Stimulated activated naive CD8-positive, alpha-beta T cell treated with anti-CD3 and anti-CD28 coated beads, Interleukin-15, amount 100 ng/mL, for 72 hours (primary cell): ENCODE data around the gene ASS1.
"Not testable (repeated sequence)": the region's sequence is repeated elsewhere in the genome, so short reads cannot be mapped to it uniquely, and the experiment has no call there.

Experiments used
- ATAC-seq: fragments of 150-1000 bp; cut with Tn5 transposase; 2 replicates; pipeline ENCODE4 v1.10.0; 2021; ENCODE audit warnings: mild to moderate bottlenecking, moderate library complexity
- DNase-seq, 2 donors: peaks; one replicate each; pipeline ENCODE4 v3.0.0; 2021 to 2022
- H3K27ac Mint-ChIP-seq, 2 donors: one replicate each; pipeline ENCODE4 v1.8.0; 2022; ENCODE audit warnings: mild to moderate bottlenecking in 2 of 2, mixed read lengths in 2 of 2, moderate library complexity in 2 of 2
- H3K27me3 Mint-ChIP-seq: one replicate; pipeline ENCODE4 v1.8.0; 2022; ENCODE audit warnings: mixed read lengths
- H3K4me1 Mint-ChIP-seq: one replicate; pipeline ENCODE4 v1.8.0; 2022; ENCODE audit warnings: mild to moderate bottlenecking, mixed read lengths
- H3K4me3 Mint-ChIP-seq, 2 donors: one replicate each; pipeline ENCODE4 v1.8.0; 2022; ENCODE audit warnings: mild to moderate bottlenecking in 2 of 2, mixed read lengths in 2 of 2, moderate library complexity in 1 of 2
- H3K9me3 Mint-ChIP-seq, 2 donors: one replicate each; pipeline ENCODE4 v1.8.0; 2022; ENCODE audit warnings: mixed read lengths in 2 of 2

ASS1 gene

DNA sequence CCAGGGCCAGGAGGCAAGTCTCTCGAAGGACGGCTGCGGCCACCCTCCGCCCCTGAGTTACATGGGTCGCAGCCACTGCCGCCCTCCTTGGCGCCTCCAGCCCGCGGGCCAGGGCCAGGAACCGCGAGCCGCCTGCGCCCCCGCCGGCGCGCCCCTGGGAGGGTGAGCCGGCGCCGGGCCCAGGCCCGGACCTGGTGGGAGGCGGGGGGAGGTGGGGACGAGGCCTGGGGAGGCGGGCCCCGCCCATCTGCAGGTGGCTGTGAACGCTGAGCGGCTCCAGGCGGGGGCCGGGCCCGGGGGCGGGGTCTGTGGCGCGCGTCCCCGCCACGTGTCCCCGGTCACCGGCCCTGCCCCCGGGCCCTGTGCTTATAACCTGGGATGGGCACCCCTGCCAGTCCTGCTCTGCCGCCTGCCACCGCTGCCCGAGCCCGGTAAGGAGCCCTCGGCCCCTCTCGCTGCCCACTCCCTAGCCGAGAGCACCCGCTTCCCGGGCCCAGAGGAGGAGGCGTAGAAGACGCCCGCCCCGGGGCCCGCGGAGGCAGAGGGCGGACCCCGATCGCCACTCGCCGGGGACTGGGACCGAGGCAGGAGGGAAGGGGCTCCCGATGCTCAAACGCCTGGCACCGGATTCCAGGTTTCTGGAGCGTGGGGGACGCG is at the start of gene ASS1:
ASS1 (plus strand) TSS at position 397 of the 657 bp plus-strand sequence. CDS start 7,268 bp downstream, outside the sequence.
- peaks cover 5 to 7% of the 10 kb centered on the region in 2 donors for H3K9me3 Mint-ChIP-seq
- peaks cover 57% of the 10 kb centered on the region for H3K27me3 Mint-ChIP-seq
- ATAC-seq, result peak; percentile 84
- peak within 1 kb of the TSS; percentile 75 to 76 for H3K4me3 Mint-ChIP-seq
- peaks cover 36% of the 10 kb centered on the region for H3K4me1 Mint-ChIP-seq
- DNase-seq, result peak; percentile 61 to 63
- H3K27ac Mint-ChIP-seq, result peak within 1 kb of the TSS in 1 of 2 donors; percentile 42

DNA sequence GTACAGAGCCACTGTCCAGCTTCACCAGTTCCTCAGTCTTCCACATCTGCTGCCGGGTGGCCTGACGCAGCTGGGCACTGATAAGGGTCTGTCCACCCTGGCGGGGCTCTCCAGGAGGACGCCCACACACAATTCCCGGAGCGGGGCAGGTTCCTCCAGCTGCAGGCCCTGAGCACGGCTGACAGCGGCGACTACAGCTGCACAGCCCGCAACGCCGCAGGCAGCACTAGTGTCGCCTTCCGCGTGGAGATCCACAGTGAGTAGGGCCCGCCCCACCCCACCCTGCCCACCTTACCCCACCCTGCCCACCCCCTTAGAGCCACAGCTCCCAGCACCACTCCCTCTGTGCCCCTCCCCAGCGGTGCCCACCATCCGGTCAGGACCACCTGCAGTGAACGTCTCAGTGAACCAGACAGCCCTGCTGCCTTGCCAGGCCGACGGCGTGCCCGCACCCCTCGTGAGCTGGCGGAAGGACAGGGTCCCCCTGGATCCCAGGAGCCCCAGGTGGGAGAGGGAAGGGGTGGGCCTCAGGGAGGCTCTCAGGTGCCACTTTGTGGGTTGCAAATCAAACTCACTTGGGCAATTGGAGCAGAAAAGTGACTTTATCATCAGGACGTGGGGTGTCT is 48.8 kb upstream of the ASS1 start:
- Mint-ChIP-seq H3K27me3 (peaks cover 6% of the 10 kb centered on the region), H3K4me3 (no peak overlapping the region), H3K27ac (no peak overlapping the region), H3K4me1 (no peaks in the 10 kb centered on the region), H3K9me3 (no peaks in the 10 kb centered on the region)
- ATAC-seq (no peak), DNase-seq (no peak)

DNA sequence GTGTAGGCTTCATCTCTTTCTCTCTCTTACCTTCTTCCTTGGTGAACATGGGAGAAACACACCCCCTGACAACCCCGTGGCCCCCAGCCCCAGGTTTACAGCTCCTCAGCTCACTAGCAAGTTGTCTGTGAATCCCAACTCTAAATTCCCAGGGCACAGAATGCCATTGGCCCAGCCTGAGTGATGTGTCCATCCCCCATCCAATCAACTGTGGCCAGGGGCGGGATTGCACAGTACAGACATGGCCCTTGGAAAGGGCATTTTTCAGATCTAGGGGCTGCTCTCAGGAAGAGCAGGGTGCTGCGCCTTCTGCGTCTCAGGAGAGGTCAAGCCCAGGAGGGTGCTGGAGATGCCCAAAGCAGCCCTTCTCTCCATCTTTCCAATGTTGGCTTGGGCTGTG is 48.2 kb upstream of the ASS1 start:
- Mint-ChIP-seq H3K4me3 (no peak overlapping the region), H3K27me3 (peaks cover 6% of the 10 kb centered on the region), H3K4me1 (no peaks in the 10 kb centered on the region), H3K27ac (no peak overlapping the region), H3K9me3 (no peaks in the 10 kb centered on the region)
- DNase-seq (no peak), ATAC-seq (no peak)

DNA sequence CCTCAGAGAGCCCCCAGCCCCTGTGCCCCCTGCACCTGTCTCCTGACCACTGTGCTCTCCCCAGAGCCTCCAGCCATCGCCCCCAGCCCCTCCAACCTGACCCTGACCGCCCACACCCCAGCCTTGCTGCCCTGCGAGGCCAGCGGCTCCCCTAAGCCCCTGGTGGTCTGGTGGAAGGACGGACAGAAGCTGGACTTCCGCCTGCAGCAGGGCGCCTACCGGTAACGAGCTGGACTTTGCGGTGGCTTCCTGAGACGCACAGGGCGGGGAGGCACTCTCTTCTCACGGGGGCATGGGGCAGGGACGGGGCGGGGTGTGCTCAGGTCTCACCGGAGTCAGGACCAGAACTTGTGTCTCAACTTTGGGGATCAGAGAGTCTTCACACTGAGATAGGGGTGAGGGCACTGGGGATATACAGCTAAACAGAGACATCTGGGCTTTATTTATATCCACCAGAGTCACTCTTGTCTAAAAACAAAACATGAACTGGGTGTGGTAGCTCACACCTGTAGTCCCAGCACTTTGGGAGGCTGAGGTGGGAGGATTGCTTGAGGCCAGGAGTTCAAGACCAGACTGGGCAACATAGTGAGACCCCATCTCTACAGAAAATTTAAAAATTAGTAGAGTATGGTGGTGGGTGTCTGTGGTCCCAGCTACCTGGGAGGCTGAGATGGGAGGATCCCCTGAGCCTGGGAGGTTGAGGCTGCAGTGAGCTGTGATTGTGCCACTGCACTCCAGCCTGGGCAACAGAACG is 46.1 kb upstream of the ASS1 start:
- no peak overlapping the region for H3K4me3 Mint-ChIP-seq
- H3K9me3 Mint-ChIP-seq, result no peaks in the 10 kb centered on the region
- H3K4me1 Mint-ChIP-seq, result no peaks in the 10 kb centered on the region
- H3K27me3 Mint-ChIP-seq, result no peaks in the 10 kb centered on the region
- ATAC-seq (no peak), DNase-seq (no peak)
- peak overlapping the region in 1 of 2 donors; percentile 6 for H3K27ac Mint-ChIP-seq

DNA sequence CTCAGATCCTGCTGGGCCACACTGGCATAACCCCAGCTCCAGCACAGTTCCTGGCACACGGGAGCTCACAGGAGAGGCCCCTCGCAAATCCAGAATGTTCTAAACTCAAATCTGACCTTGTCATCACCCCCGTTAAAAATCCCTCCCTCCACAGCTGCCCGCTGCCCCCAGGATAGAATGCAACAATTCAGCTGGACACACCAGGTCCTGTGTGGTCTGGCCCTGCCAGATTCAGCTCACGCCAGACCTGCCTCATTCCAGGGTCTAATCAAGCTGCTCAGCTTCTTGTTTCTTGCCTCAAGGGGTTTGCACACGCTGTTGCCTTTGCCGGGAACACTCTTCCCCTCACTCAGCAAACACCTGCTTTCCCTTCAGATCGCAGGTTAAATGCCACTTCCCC is 45.0 kb upstream of the ASS1 start:
- H3K27ac Mint-ChIP-seq, result no peak overlapping the region
- H3K27me3 Mint-ChIP-seq, result no peaks in the 10 kb centered on the region
- no peaks in the 10 kb centered on the region for H3K4me1 Mint-ChIP-seq
- H3K9me3 Mint-ChIP-seq, result no peaks in the 10 kb centered on the region
- no peak overlapping the region for H3K4me3 Mint-ChIP-seq
- ATAC-seq (no peak), DNase-seq (no peak)

DNA sequence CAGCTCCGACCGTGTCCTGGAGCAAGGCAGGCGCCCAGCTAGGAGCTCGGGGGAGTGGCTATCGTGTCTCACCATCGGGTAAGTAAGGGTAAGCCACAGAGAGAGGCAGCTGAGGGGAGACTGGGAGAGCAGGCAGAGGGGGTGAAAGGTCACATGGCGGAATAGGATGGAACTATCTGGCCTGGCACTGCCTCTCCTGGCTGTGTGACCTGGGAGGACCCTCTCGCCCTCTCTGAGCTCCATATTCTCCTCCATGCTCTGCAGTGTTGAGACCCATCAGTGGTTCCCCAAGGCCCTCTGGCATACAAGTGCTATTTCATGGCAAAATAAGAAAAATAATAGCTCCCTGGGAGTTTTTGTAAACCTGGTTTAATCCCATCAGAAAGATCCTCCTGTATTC is 43.9 kb upstream of the ASS1 start:
- Mint-ChIP-seq H3K4me1 (no peaks in the 10 kb centered on the region), H3K27ac (no peak overlapping the region), H3K9me3 (no peaks in the 10 kb centered on the region), H3K27me3 (no peaks in the 10 kb centered on the region), H3K4me3 (no peak overlapping the region)
- ATAC-seq (no peak), DNase-seq (no peak)

DNA sequence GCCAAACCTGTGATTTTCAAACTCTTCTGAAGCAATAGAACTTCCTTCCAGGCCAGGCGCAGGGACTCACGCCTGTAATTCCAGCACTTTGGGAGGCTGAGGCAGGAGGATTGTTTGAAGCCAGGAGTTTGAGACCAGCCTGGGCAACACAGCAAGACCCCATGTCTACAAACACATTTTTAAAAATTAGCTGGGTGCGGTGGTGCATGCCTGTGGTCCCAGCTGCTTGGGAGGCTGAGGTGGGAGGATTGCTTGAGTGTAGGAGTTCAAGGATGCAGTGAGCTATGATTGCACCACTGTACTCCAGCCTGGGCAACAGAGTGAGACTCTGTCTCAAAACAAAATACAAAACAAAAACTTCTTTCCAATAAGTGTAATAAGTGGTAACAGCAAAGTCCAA is 43.0 kb upstream of the ASS1 start:
- H3K4me3 Mint-ChIP-seq, DNase-seq, H3K9me3 Mint-ChIP-seq, ATAC-seq, H3K4me1 Mint-ChIP-seq, H3K27me3 Mint-ChIP-seq: not testable (repeated sequence)
- H3K27ac Mint-ChIP-seq, result peak overlapping the region in 1 of 2 donors; percentile 12

DNA sequence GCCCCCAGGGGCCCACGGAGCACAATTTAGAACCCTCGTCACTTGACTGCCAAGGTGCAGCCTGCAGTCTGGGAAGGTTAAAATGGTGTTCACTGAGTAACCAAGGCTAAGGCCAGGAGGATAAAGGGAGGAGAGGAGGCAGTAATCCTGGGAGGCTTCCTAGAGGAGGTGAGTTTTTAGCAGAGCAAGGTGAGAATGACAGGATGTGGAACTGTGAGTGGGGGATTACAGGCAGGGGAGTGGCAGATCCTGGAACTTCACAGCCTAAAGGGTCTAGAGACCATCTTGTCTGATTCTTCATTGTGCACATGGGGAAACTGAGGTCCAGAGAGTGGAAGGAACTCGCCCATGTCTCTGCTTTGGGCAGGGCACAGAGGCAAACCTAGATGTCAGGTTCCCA is 42.5 kb upstream of the ASS1 start:
- DNase-seq (no peak), ATAC-seq (no peak)
- Mint-ChIP-seq H3K27ac (peak overlapping the region in 1 of 2 donors; percentile 0), H3K4me1 (no peaks in the 10 kb centered on the region), H3K9me3 (no peaks in the 10 kb centered on the region), H3K27me3 (no peaks in the 10 kb centered on the region), H3K4me3 (no peak overlapping the region)

DNA sequence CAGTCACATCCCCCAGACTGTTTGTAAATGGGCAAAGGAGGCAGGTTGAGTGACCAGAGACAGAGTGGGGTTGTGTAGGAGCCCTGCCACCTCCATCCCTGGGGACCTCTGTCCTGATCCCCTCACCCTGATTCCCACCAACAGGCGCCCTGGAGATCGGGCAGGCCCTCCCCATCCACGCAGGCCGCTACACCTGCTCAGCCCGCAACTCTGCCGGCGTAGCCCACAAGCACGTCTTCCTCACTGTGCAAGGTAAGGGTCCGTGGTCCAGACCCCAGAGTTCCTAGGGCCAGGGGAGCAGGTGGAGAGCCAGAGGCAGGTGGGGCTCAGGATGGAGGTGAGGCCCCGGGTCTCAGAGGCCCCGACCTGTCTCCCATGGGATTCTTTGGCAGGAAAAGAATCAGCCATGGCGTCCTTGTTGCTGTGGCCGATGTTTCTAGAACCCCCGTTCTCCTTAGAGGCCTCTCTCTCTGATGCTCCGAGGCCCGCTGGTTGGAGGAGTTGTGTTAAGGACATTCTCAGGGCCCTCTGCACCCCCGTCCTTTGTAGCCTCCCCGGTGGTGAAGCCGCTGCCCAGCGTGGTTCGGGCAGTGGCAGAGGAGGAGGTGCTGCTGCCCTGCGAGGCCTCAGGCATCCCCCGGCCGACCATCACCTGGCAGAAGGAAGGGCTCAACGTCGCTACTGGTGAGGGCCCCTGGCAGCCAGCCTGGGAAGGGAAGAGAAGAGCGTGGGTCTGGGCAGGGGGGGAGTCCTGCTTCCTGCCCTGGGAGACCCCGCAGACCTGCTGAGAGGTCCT is 41.9 kb upstream of the ASS1 start:
- no peaks in the 10 kb centered on the region for H3K27me3 Mint-ChIP-seq
- H3K27ac Mint-ChIP-seq, result no peak overlapping the region
- no peak for DNase-seq
- H3K4me1 Mint-ChIP-seq, result no peaks in the 10 kb centered on the region
- no peak for ATAC-seq
- H3K4me3 Mint-ChIP-seq, result no peak overlapping the region
- H3K9me3 Mint-ChIP-seq, result no peaks in the 10 kb centered on the region

DNA sequence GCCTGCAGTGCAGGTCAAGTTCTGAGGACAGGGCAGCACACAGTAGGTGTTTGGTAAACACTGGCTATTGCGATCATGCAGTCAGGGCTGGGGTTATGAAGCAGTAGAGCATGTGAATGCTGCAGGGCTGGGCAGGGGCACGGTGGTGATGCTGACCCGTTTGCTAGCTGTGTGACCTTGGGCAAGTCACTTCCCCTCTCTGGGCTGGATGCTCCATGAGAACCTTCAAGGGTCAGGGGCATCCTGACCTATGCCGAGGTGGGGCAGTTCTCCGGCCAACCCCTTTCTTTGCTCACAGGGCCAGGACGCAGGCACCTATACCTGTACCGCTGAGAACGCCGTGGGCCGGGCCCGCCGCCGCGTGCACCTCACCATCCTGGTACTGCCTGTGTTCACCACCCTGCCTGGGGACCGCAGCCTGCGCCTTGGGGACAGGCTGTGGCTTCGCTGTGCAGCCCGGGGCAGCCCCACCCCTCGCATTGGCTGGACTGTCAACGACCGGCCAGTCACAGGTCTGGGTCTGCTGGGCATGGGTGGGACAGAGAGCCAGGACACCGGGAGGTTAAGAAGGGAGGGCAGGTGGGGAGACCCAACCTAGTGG is 39.0 kb upstream of the ASS1 start:
- H3K4me1 Mint-ChIP-seq, result no peaks in the 10 kb centered on the region
- ATAC-seq, result no peak
- H3K9me3 Mint-ChIP-seq, result no peaks in the 10 kb centered on the region
- no peak overlapping the region for H3K4me3 Mint-ChIP-seq
- H3K27ac Mint-ChIP-seq, result peak overlapping the region in 1 of 2 donors; percentile 62
- H3K27me3 Mint-ChIP-seq, result no peaks in the 10 kb centered on the region
- DNase-seq, result no peak

DNA sequence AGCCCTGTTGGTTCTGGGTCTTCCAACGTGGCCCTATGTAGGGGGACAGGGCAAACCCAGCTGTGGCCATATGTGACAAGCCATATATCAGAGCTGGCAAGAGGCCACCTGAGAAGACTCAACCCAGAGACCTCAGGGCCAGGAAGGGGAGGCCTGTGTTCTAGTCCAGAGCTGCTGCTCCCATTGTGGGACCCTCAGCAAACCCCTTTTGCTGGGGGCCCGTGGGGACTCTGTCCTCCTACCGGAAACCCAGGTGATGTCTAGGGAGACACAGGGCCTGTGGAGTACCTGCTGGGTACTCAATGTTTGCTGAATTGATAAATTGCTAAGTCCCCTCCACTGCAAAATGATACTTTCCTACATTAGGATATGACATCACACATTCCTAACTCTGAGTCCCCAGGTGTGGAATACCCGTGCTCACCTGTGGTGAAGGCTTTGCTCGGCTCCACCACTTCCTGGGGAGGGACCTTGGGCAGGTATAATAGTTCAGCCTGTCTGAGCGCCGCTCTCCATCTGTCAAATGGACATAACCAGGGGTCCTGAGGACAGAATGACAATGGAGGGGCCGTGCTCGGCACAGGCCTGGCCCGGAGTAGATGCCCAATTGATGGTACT is 38.4 kb upstream of the ASS1 start:
- no peak overlapping the region for H3K27ac Mint-ChIP-seq
- H3K4me3 Mint-ChIP-seq, result no peak overlapping the region
- DNase-seq (no peak), ATAC-seq (no peak)
- no peaks in the 10 kb centered on the region for H3K9me3 Mint-ChIP-seq
- no peaks in the 10 kb centered on the region for H3K27me3 Mint-ChIP-seq
- no peaks in the 10 kb centered on the region for H3K4me1 Mint-ChIP-seq

DNA sequence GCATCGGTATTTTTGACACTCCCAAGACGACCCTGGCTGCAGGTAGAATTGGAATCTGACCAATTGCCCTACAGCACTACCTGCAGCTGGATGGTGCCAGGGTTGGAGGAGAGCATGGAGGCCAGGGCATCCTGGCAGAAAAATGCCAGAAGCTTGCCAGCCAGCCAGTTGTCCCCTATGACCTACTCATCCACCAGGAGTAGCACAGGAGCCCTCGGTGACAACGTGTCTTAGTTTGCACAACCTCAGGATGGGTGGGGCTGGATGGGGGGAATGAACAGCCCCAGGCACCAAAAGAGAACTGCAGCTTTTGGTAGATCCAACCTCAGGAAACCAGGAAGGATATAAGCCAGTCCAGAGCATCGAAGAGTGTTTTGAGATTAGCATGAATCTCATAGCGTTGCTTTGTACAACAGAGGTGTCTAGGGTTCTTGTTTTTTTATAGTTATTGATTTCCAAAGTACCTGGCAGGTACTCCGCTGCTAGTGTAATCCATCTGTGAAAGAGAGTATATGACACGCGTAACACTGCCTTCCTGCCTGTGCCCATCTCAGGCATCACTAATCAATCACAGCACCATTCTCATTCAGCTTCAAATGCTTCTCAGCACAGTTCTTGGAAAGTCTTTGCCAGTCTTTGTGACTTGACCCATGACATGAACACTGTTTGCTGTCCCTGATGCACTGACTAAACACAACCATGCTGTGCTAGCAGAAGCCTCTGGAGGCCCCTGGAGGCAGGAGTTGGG is 36.7 kb upstream of the ASS1 start:
- Mint-ChIP-seq H3K27ac (no peak overlapping the region), H3K4me3 (no peak overlapping the region), H3K27me3 (peaks cover 4% of the 10 kb centered on the region), H3K4me1 (no peaks in the 10 kb centered on the region), H3K9me3 (no peaks in the 10 kb centered on the region)
- ATAC-seq (no peak), DNase-seq (no peak)

DNA sequence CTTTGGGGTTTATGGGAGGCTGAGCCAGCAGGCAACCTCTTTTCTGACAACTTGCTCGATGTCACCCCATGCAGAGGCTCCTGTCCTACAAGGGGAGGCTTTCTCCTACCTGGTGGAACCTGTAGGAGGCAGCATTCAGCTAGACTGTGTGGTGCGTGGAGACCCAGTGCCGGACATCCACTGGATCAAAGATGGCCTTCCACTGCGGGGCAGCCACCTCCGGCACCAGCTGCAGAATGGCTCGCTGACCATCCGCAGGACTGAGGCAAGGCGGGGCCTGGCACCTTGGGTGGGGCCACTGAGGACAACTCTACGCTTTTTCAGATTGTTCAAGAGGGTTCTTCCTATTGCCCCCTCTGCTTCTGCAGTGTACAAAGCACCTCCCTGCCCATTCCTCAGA is 36.1 kb upstream of the ASS1 start:
- ATAC-seq, result no peak
- no peaks in the 10 kb centered on the region for H3K9me3 Mint-ChIP-seq
- H3K27ac Mint-ChIP-seq, result no peak overlapping the region
- no peak for DNase-seq
- H3K4me3 Mint-ChIP-seq, result no peak overlapping the region
- no peaks in the 10 kb centered on the region for H3K4me1 Mint-ChIP-seq
- H3K27me3 Mint-ChIP-seq, result peaks cover 10% of the 10 kb centered on the region

DNA sequence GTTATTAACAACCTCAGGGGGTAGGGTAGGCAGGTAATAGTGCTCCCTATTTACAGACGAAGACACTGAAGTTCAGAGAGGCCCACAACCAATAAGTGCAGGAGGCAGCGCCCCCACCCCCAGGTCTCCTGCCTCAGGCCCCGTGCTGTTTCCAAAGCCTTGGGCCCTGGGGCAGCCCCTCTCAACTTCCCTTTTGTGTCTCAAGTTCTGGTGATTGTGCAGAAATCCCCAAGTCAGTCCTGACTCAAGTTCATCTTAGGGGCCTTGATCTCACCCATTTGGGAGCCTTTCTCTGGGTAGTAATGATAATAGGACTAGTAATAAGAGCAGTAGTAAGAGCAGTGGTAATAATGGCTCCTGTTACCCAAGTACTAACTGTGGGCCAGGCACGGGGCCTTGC is 35.5 kb upstream of the ASS1 start:
- no peaks in the 10 kb centered on the region for H3K4me1 Mint-ChIP-seq
- H3K27ac Mint-ChIP-seq, result no peak overlapping the region
- peaks cover 15% of the 10 kb centered on the region for H3K27me3 Mint-ChIP-seq
- DNase-seq, result no peak
- no peak for ATAC-seq
- H3K4me3 Mint-ChIP-seq, result no peak overlapping the region
- H3K9me3 Mint-ChIP-seq, result no peaks in the 10 kb centered on the region
